Endothelial cell of umbilical vein (primary cell): ENCODE data around the gene SLC24A3. TPM values are rescaled to one million over a fixed set of nuclear protein-coding genes. Genes with fewer than 3 reads are reported as not detected.

Source experiments
- BruUV-seq: library from RNA; stranded (reverse); fragments of 400-500 nt; replicated peaks from 2 replicates; lab custom pipeline; 2021; lab: Mats Ljungman, UMichigan
- CTCF ChIA-PET: fragments of 300-600, 350-600 bp; sonication (Branson Sonifier 250); formaldehyde crosslinking; loops from one replicate; lab custom pipeline; 2021; ENCODE audit warnings: antibody characterized with exemption, inconsistent platforms; lab: Charles Lee
- POLR2A ChIA-PET: fragments of 300-600, 350-600 bp; sonication (Branson Sonifier 250); formaldehyde crosslinking; loops from one replicate; lab custom pipeline; 2021; ENCODE audit warnings: antibody characterized with exemption, inconsistent platforms; lab: Charles Lee
- DNase-seq: peaks from one replicate; pipeline ENCODE4 v3.0.0-alpha.2; 2011; ENCODE audit warnings: low read depth, low spot score
- FAIRE-seq: peaks from 2 replicates; lab custom pipeline; 2011; peaks lifted over from hg19 to GRCh38; lab: Jason Lieb, UNC
- H2AFZ ChIP-seq: 2 replicates; pipeline ENCODE4 v1.6.0; 2012; ENCODE audit warnings: low read depth, low read length, control low read depth, inconsistent platforms
- H3K27ac ChIP-seq: 2 replicates; pipeline ENCODE4 v1.5.1; 2011; ENCODE audit warnings: low read depth, mild to moderate bottlenecking, control low read depth, low read length, moderate library complexity; ENCODE audit not compliant: insufficient read depth
- H3K27me3 ChIP-seq, 2 experiments: 2 replicates each; pipeline versions ENCODE4 v1.6.0 to v1.6.1; 2011; ENCODE audit warnings: low read length in 2 of 2, mixed read lengths in 1 of 2; ENCODE audit not compliant: control insufficient read depth in 2 of 2, insufficient read depth in 2 of 2
- H3K36me3 ChIP-seq, 2 experiments: 2 replicates in 1 of 2; 3 replicates in 1 of 2; pipeline ENCODE4 v1.5.1; 2011; ENCODE audit warnings: low read length in 2 of 2, mild to moderate bottlenecking in 1 of 2, moderate library complexity in 1 of 2; ENCODE audit not compliant: control insufficient read depth in 2 of 2, insufficient read depth in 2 of 2; ENCODE audit errors: extremely low read depth in 1 of 2
- H3K4me1 ChIP-seq: 3 replicates; pipeline ENCODE4 v1.5.1; 2011; ENCODE audit warnings: mild to moderate bottlenecking, low read length; ENCODE audit not compliant: control insufficient read depth, insufficient read depth; ENCODE audit errors: extremely low read depth
- H3K4me2 ChIP-seq: 2 replicates; pipeline ENCODE4 v1.6.1; 2011; ENCODE audit warnings: low read length, control low read depth, mixed read lengths; ENCODE audit not compliant: insufficient read depth
- H3K4me3 ChIP-seq, 3 experiments: fragments of 200-600 bp in 1 of 3; sonication (generic), shearing (Covaris generic) in 1 of 3; replicated peaks in 1 of 3; 2 replicates each; pipeline ENCODE4 v1.5.1; 2011 to 2016; ENCODE audit warnings: control low read depth in 3 of 3, low read length in 3 of 3, mild to moderate bottlenecking in 2 of 3, inconsistent platforms in 1 of 3, low read depth in 1 of 3, moderate library complexity in 1 of 3; ENCODE audit not compliant: insufficient read depth in 1 of 3
- H3K79me2 ChIP-seq: 2 replicates; pipeline ENCODE4 v1.6.0; 2012; ENCODE audit warnings: low read length, inconsistent platforms; ENCODE audit not compliant: control insufficient read depth, insufficient read depth
- H3K9ac ChIP-seq: replicated peaks from 2 replicates; pipeline ENCODE3; 2011; ENCODE audit warnings: low read length, control low read depth; ENCODE audit not compliant: insufficient read depth; ENCODE audit errors: extremely low read depth
- H3K9me1 ChIP-seq: replicated peaks from 3 replicates; pipeline ENCODE4 v1.6.0; 2011; ENCODE audit warnings: mild to moderate bottlenecking, low read length; ENCODE audit not compliant: control insufficient read depth, insufficient read depth; ENCODE audit errors: extremely low read depth
- H3K9me3 ChIP-seq: replicated peaks from 2 replicates; pipeline ENCODE4 v1.5.1; 2012; ENCODE audit warnings: low read length, inconsistent platforms; ENCODE audit not compliant: control insufficient read depth, insufficient read depth
- H4K20me1 ChIP-seq: replicated peaks from 2 replicates; pipeline ENCODE3; 2011; ENCODE audit warnings: mild to moderate bottlenecking, low read length; ENCODE audit not compliant: control insufficient read depth, insufficient read depth; ENCODE audit errors: extremely low read depth
- EZH2 ChIP-seq: IDR thresholded peaks from 2 replicates; pipeline ENCODE4 v1.6.1; 2012; ENCODE audit warnings: borderline replicate concordance, low read depth, mild to moderate bottlenecking, moderate library complexity, low read length, inconsistent platforms; ENCODE audit not compliant: severe bottlenecking
- FOS ChIP-seq: IDR thresholded peaks from 2 replicates; pipeline ENCODE4 v1.6.1; 2011; ENCODE audit warnings: mild to moderate bottlenecking, low read length, moderate library complexity, borderline replicate concordance; ENCODE audit not compliant: insufficient read depth
- GATA2 ChIP-seq: IDR thresholded peaks from 2 replicates; pipeline ENCODE4 v1.7.0; 2011; ENCODE audit warnings: low read depth, mild to moderate bottlenecking, moderate library complexity, mixed read lengths, low read length; ENCODE audit not compliant: insufficient read length, insufficient read depth
- JUN ChIP-seq: IDR thresholded peaks from 2 replicates; pipeline ENCODE4 v1.6.1; 2011; ENCODE audit warnings: borderline replicate concordance, low read depth; ENCODE audit not compliant: insufficient read length, insufficient read depth
- MYC ChIP-seq: IDR thresholded peaks from one replicate; pipeline ENCODE4 v1.6.1; 2011; ENCODE audit warnings: mild to moderate bottlenecking, low read depth, low read length
- POLR2A ChIP-seq: IDR thresholded peaks from 2 replicates; pipeline ENCODE4 v1.6.1; 2012; ENCODE audit warnings: low read depth, mild to moderate bottlenecking, control low read depth, low read length
- POLR2AphosphoS5 ChIP-seq: IDR thresholded peaks from 2 replicates; pipeline ENCODE4 v1.6.1; 2012; ENCODE audit warnings: low read depth, mild to moderate bottlenecking, control low read depth, low read length, moderate library complexity; ENCODE audit not compliant: insufficient read depth
- dilution Hi-C: fragments of 300-500 bp; cut with MboI; formaldehyde crosslinking; loops from one replicate; pipeline ENCODE4 v1.15.0; 2019; ENCODE audit warnings: low sequenced_read_pairs; ENCODE audit not compliant: extremely low pct_ligation_motif_present
- intact Hi-C: fragments of 100-400 bp; cut with micrococcal nuclease; formaldehyde crosslinking; loops from one replicate; pipeline ENCODE4 v1.10.0; 2022
- polyA plus RNA-seq, 4 experiments: library from polyadenylated mRNA; depleted of rRNA in 3 of 4; stranded (reverse) in 3 of 4; unstranded in 1 of 4; fragments of >200 nt; gene quantifications; 2 replicates each; pipeline versions ENCODE4 v1.2.1 to v1.2.3, GENCODE V29; 2011 to 2012; ENCODE audit warnings: missing spikeins in 1 of 4
- total RNA-seq: library from RNA; stranded (reverse); gene quantifications from 2 replicates; pipeline ENCODE4 v1.2.3, GENCODE V29; 2021
- TF ChIP-seq, protein P1 (sequence below): IDR thresholded peaks from 2 replicates; pipeline ENCODE4 v1.6.1; 2011; ENCODE audit not compliant: insufficient read depth, insufficient read length
- TF ChIP-seq, protein P2 (sequence below), 2 donors: IDR thresholded peaks; 1 replicate in 1 of 2; 2 replicates in 1 of 2; pipeline ENCODE4 v1.5.1; 2011; ENCODE audit warnings: low read length in 2 of 2, mild to moderate bottlenecking in 2 of 2, moderate library complexity in 2 of 2, control low read depth in 1 of 2, inconsistent platforms in 1 of 2, low read depth in 1 of 2; ENCODE audit not compliant: insufficient read depth in 1 of 2; ENCODE audit errors: extremely low read depth in 1 of 2

The SLC24A3 gene
- total and polyA plus RNA-seq, 2 donors (not counting 3 experiments of a cell fraction or from before 2014, with no cell fraction given), result not detected

DNA sequence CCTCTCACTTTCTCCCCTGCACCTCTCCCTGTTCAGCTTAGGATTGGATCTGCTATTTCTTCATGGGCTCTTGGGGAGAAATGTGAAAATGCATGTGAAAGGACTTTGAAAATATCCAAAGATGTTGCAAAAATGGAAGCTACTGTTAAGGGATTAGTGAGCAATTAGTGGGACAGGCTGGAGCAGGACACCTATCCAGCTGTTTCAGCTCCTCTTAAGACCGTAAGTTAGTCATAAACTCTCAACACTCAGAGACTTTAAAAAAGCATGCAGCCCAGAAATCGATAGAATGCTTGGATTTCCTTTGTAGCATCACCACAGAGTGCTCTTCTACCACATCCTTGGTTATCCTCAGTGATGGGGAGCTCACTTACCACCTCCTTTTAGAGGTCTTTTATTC lies 88.7 kb downstream of the SLC24A3 start:
- no peak for FAIRE-seq
- dilution Hi-C loops, result no loop called here

DNA sequence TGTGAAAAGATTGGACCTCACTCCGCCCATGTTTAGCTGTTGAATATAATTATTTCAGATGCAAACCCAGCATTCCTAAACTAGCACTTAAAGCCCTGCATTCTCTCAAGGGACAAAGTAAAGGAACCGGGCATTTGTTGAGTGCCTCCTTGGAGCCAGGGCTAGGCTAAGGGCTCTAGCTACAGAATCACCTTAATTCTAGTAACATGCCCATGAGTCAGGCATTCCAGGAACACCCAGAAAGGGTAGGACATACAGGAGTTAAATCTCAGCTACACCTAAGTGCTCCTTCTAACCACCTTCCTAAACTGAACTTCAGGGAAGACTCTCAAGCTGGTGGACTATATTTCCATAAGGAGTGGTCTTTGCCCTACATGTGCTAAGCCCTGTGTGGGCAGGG lies 89.4 kb downstream of the SLC24A3 start:
- no peaks in the 10 kb centered on the region for H3K9me1 ChIP-seq
- no peaks in the 10 kb centered on the region for H3K79me2 ChIP-seq
- H2AFZ ChIP-seq, result no peak overlapping the region
- TF ChIP-seq JUN, result no peak
- TF ChIP-seq EZH2, result no peak
- no peak for TF ChIP-seq FOS
- TF ChIP-seq GATA2, result no peak
- no peak for TF ChIP-seq MYC
- TF ChIP-seq, protein P1, sequence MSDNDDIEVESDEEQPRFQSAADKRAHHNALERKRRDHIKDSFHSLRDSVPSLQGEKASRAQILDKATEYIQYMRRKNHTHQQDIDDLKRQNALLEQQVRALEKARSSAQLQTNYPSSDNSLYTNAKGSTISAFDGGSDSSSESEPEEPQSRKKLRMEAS, result no peak
- TF ChIP-seq, protein P2, sequence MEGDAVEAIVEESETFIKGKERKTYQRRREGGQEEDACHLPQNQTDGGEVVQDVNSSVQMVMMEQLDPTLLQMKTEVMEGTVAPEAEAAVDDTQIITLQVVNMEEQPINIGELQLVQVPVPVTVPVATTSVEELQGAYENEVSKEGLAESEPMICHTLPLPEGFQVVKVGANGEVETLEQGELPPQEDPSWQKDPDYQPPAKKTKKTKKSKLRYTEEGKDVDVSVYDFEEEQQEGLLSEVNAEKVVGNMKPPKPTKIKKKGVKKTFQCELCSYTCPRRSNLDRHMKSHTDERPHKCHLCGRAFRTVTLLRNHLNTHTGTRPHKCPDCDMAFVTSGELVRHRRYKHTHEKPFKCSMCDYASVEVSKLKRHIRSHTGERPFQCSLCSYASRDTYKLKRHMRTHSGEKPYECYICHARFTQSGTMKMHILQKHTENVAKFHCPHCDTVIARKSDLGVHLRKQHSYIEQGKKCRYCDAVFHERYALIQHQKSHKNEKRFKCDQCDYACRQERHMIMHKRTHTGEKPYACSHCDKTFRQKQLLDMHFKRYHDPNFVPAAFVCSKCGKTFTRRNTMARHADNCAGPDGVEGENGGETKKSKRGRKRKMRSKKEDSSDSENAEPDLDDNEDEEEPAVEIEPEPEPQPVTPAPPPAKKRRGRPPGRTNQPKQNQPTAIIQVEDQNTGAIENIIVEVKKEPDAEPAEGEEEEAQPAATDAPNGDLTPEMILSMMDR (IDR thresholded peaks at IDR 0.05; ENCODE audit: extremely low read depth in 1 of 2, insufficient read depth in 1 of 2, low read depth in 1 of 2, low read length in 2 of 2), result no peak
- no peak for TF ChIP-seq POLR2A
- no peak for TF ChIP-seq POLR2AphosphoS5
- H3K4me1 ChIP-seq, result no peaks in the 10 kb centered on the region
- POLR2A ChIA-PET, result no interaction called here
- no TSS peak for BruUV-seq
- no peak overlapping the region for H3K9ac ChIP-seq
- H4K20me1 ChIP-seq, result no peaks in the 10 kb centered on the region
- CTCF ChIA-PET, result no interaction called here
- no peak overlapping the region for H3K4me2 ChIP-seq
- dilution Hi-C loops (no loop called here), intact Hi-C loops (no loop called here)
- no peak overlapping the region for H3K4me3 ChIP-seq
- H3K27ac ChIP-seq, result no peak overlapping the region
- DNase-seq, result no peak
- H3K9me3 ChIP-seq, result peaks cover 6% of the 10 kb centered on the region
- H3K27me3 ChIP-seq, result no peaks in the 10 kb centered on the region
- no peaks in the 10 kb centered on the region for H3K36me3 ChIP-seq
- no peak for FAIRE-seq

More for the DNA sequence above, 88.7 kb downstream of the SLC24A3 start:
- Histone ChIP-seq H3K4me2 (no peak overlapping the region), H3K9me1 (no peaks in the 10 kb centered on the region), H3K9me3 (peaks cover 6% of the 10 kb centered on the region), H3K36me3 (no peaks in the 10 kb centered on the region), H3K9ac (no peak overlapping the region), H4K20me1 (no peaks in the 10 kb centered on the region), H3K27ac (no peak overlapping the region), H2AFZ (no peak overlapping the region), H3K4me1 (no peaks in the 10 kb centered on the region), H3K4me3 (no peak overlapping the region), H3K79me2 (no peaks in the 10 kb centered on the region), H3K27me3 (no peaks in the 10 kb centered on the region)
- BruUV-seq, result no TSS peak
- intact Hi-C loops, result no loop called here
- DNase-seq, result no peak
- TF ChIP-seq, protein P2 (IDR thresholded peaks at IDR 0.05; ENCODE audit: extremely low read depth in 1 of 2, insufficient read depth in 1 of 2, low read depth in 1 of 2, low read length in 2 of 2), result no peak
- TF ChIP-seq, protein P1, result no peak
- CTCF ChIA-PET, result no interaction called here
- POLR2A ChIA-PET, result no interaction called here
